DOHH2 (cell line): Measurements from ENCODE around the gene TMEM151A.
"Not testable (repeated sequence)": the region's sequence is repeated elsewhere in the genome, so short reads cannot be mapped to it uniquely, and the experiment has no call there.

Source experiments
- H3F3A ChIP-seq: fragments of 200-600 bp; sonication (generic), shearing (Covaris generic); 2 replicates; pipeline ENCODE4 v1.6.0; 2016; ENCODE audit warnings: antibody characterized with exemption, mild to moderate bottlenecking; ENCODE audit not compliant: control insufficient read depth, insufficient read depth
- H3K27ac ChIP-seq: fragments of 200-600 bp; sonication (generic); 2 replicates; pipeline ENCODE4 v1.5.1; 2014; ENCODE audit warnings: low read depth, mild to moderate bottlenecking, low read length, moderate library complexity
- H3K27me3 ChIP-seq: fragments of 200-600 bp; sonication (generic); 2 replicates; pipeline ENCODE4 v1.6.1; 2014; ENCODE audit warnings: mild to moderate bottlenecking, low read length, mixed read lengths; ENCODE audit not compliant: control insufficient read depth
- H3K36me3 ChIP-seq: fragments of 200-600 bp; sonication (generic); 2 replicates; pipeline ENCODE4 v1.6.1; 2014; ENCODE audit warnings: mild to moderate bottlenecking, low read length, moderate library complexity, mixed read lengths; ENCODE audit not compliant: control insufficient read depth
- H3K4me1 ChIP-seq: fragments of 200-600 bp; sonication (generic); 2 replicates; pipeline ENCODE4 v1.6.1; 2014; ENCODE audit warnings: mild to moderate bottlenecking, low read length, mixed read lengths; ENCODE audit not compliant: control insufficient read depth
- H3K4me2 ChIP-seq: fragments of 200-600 bp; sonication (generic); 2 replicates; pipeline ENCODE4 v1.6.0; 2014; ENCODE audit warnings: mild to moderate bottlenecking, low read length, moderate library complexity
- H3K4me3 ChIP-seq: fragments of 200-600 bp; sonication (generic); 2 replicates; pipeline ENCODE4 v1.5.1; 2014; ENCODE audit warnings: mild to moderate bottlenecking, low read length, mixed read lengths
- H3K79me2 ChIP-seq: fragments of 200-600 bp; sonication (generic); 2 replicates; pipeline ENCODE4 v1.6.1; 2014; ENCODE audit warnings: mild to moderate bottlenecking, low read length, mixed read lengths; ENCODE audit not compliant: control insufficient read depth
- H3K9me2 ChIP-seq: fragments of 200-600 bp; sonication (generic); replicated peaks from 2 replicates; pipeline ENCODE4 v1.6.1; 2014; ENCODE audit warnings: mild to moderate bottlenecking, low read length, mixed read lengths; ENCODE audit not compliant: control insufficient read depth
- H3K9me3 ChIP-seq: fragments of 200-600 bp; sonication (generic); 2 replicates; pipeline ENCODE4 v1.6.1; 2014; ENCODE audit warnings: antibody characterized with exemption, low read length, mixed read lengths; ENCODE audit not compliant: control insufficient read depth, insufficient read depth
- H4K20me1 ChIP-seq: fragments of 200-600 bp; sonication (generic); 2 replicates; pipeline ENCODE4 v1.6.0; 2014; ENCODE audit warnings: low read depth, mild to moderate bottlenecking, antibody characterized with exemption, low read length, moderate library complexity; ENCODE audit not compliant: control insufficient read depth, insufficient read depth
- CTCF ChIP-seq: fragments of 200-600 bp; sonication (generic); IDR thresholded peaks from one replicate; pipeline ENCODE4 v1.5.1; 2014; ENCODE audit warnings: antibody characterized with exemption, mild to moderate bottlenecking, low read depth, low read length; ENCODE audit not compliant: poor library complexity, severe bottlenecking
- EZH2phosphoT487 ChIP-seq: fragments of 200-600 bp; sonication (generic); IDR thresholded peaks from 2 replicates; pipeline ENCODE4 v1.6.1; 2017; ENCODE audit warnings: borderline replicate concordance, mild to moderate bottlenecking, antibody characterized with exemption, low read length, moderate library complexity, mixed read lengths

TMEM151A gene

GRCh38 chr11:66275984-66276612 is 15.6 kb upstream of the TMEM151A start:
- Histone ChIP-seq H3K4me1 (peaks cover 13% of the 10 kb centered on the region), H3K4me2 (no peak overlapping the region)

GRCh38 chr11:66276619-66277018 is 15.1 kb upstream of the TMEM151A start:
- not testable (repeated sequence) for H3K4me2 ChIP-seq, H3K4me3 ChIP-seq, H3K9me3 ChIP-seq, H3K79me2 ChIP-seq, H3K9me2 ChIP-seq, H3K27me3 ChIP-seq, H3K27ac ChIP-seq, H4K20me1 ChIP-seq, H3F3A ChIP-seq
- Histone ChIP-seq H3K4me1 (peaks cover 14% of the 10 kb centered on the region), H3K36me3 (peaks cover 38% of the 10 kb centered on the region)

More at GRCh38 chr11:66275984-66276612, 15.6 kb upstream of the TMEM151A start:
- Histone ChIP-seq H3K27ac (no peak overlapping the region), H3K4me3 (no peak overlapping the region), H3K27me3 (no peaks in the 10 kb centered on the region), H3K79me2 (peaks cover 2% of the 10 kb centered on the region), H3F3A (peaks cover 2% of the 10 kb centered on the region; the same call in 1 of the 2 replicates), H3K9me3 (no peaks in the 10 kb centered on the region), H3K36me3 (peaks cover 41% of the 10 kb centered on the region), H4K20me1 (no peaks in the 10 kb centered on the region), H3K9me2 (no peaks in the 10 kb centered on the region)
- no peak for TF ChIP-seq CTCF
- no peak for TF ChIP-seq EZH2phosphoT487

- Histone ChIP-seq H3K36me3 (peaks cover 34% of the 10 kb centered on the region), H3K4me1 (peaks cover 18% of the 10 kb centered on the region)
- not testable (repeated sequence) for H3K4me2 ChIP-seq, H3K9me2 ChIP-seq, H4K20me1 ChIP-seq, H3F3A ChIP-seq, H3K27me3 ChIP-seq, H3K4me3 ChIP-seq, H3K27ac ChIP-seq, H3K79me2 ChIP-seq, H3K9me3 ChIP-seq
Measured at GRCh38 chr11:66277064-66277463, 14.6 kb upstream of the TMEM151A start.

GRCh38 chr11:66277471-66278362 is 14.0 kb upstream of the TMEM151A start, which contains the start of gene CNIH2:
CNIH2 (plus strand) TSS chr11:66278175; CDS start chr11:66278457, 282 bp downstream.
- Histone ChIP-seq H4K20me1 (no peaks in the 10 kb centered on the region), H3K9me2 (no peaks in the 10 kb centered on the region), H3K27me3 (no peaks in the 10 kb centered on the region), H3K4me1 (peaks cover 24% of the 10 kb centered on the region), H3K79me2 (no peaks in the 10 kb centered on the region), H3K9me3 (no peaks in the 10 kb centered on the region), H3K36me3 (peaks cover 27% of the 10 kb centered on the region; the same call in 1 of the 2 replicates), H3K4me2 (peak within 1 kb of the TSS; percentile 65), H3K4me3 (peak within 1 kb of the TSS; percentile 53), H3F3A (peaks cover 3% of the 10 kb centered on the region; the same call in 1 of the 2 replicates), H3K27ac (no peak within 1 kb of the TSS)
- TF ChIP-seq CTCF (no peak), EZH2phosphoT487 (no peak)
